GM18870 (cell line): ENCODE measurements around the gene SLC15A1.

Experiments used
- ATAC-seq: cut with Tn5 transposase; IDR thresholded peaks from one replicate; pipeline ENCODE4 v1.9.1; 2021; ENCODE audit warnings: moderate library complexity; ENCODE audit not compliant: unreplicated experiment

The SLC15A1 gene

GRCh38 chr13:98752467-98753290 lies at the start of gene SLC15A1:
TSS of gene SLC15A1 (minus strand) at chr13:98752672. CDS start at chr13:98752598, 74 bp downstream.
- no peak for ATAC-seq

GRCh38 chr13:98801626-98802418 lies 49.4 kb upstream of the SLC15A1 start:
- ATAC-seq, result no peak

- ATAC-seq, result no peak
Measured at GRCh38 chr13:98800078-98800477, 47.6 kb upstream of the SLC15A1 start.

- ATAC-seq, result no peak
Measured at GRCh38 chr13:98798849-98799645, 46.6 kb upstream of the SLC15A1 start.

GRCh38 chr13:98797456-98797855 lies 45.0 kb upstream of the SLC15A1 start:
- ATAC-seq, result no peak

- ATAC-seq, result no peak
Measured at GRCh38 chr13:98796798-98797197, 44.3 kb upstream of the SLC15A1 start.

- ATAC-seq, result no peak
Measured at GRCh38 chr13:98796191-98796590, 43.7 kb upstream of the SLC15A1 start.

GRCh38 chr13:98795220-98795619 lies 42.7 kb upstream of the SLC15A1 start:
- no peak for ATAC-seq

GRCh38 chr13:98794498-98794897 lies 42.0 kb upstream of the SLC15A1 start:
- ATAC-seq, result no peak

GRCh38 chr13:98792785-98793495 lies 40.5 kb upstream of the SLC15A1 start:
- no peak for ATAC-seq

- ATAC-seq, result no peak
Measured at GRCh38 chr13:98792321-98792720, 39.8 kb upstream of the SLC15A1 start.

GRCh38 chr13:98791611-98792010 lies 39.1 kb upstream of the SLC15A1 start:
- ATAC-seq, result no peak

- ATAC-seq, result no peak
Measured at GRCh38 chr13:98787996-98788395, 35.5 kb upstream of the SLC15A1 start.

- no peak for ATAC-seq
Measured at GRCh38 chr13:98787173-98787572, 34.7 kb upstream of the SLC15A1 start.

- no peak for ATAC-seq
Measured at GRCh38 chr13:98786023-98786422, 33.6 kb upstream of the SLC15A1 start.

GRCh38 chr13:98785405-98785804 lies 32.9 kb upstream of the SLC15A1 start:
- no peak for ATAC-seq

GRCh38 chr13:98784666-98785065 lies 32.2 kb upstream of the SLC15A1 start:
- no peak for ATAC-seq

GRCh38 chr13:98783856-98784478 lies 31.5 kb upstream of the SLC15A1 start:
- no peak for ATAC-seq

- ATAC-seq, result no peak
Measured at GRCh38 chr13:98782654-98783053, 30.2 kb upstream of the SLC15A1 start.

GRCh38 chr13:98781905-98782304 lies 29.4 kb upstream of the SLC15A1 start:
- ATAC-seq, result no peak
